HEK293T (cell line): Measurements from ENCODE around the gene MID1.

Source experiments
- ARNT ChIP-seq: fragments of 450-650 bp; IDR thresholded peaks from 2 replicates; pipeline ENCODE4 v1.6.1; 2017; ENCODE audit warnings: mild to moderate bottlenecking
- BHLHE40 ChIP-seq: fragments of 450-650 bp; IDR thresholded peaks from 2 replicates; pipeline ENCODE4 v1.6.1; 2016; ENCODE audit warnings: mild to moderate bottlenecking, moderate library complexity, borderline replicate concordance
- CTBP1 ChIP-seq: fragments of 450-650 bp; IDR thresholded peaks from 2 replicates; pipeline ENCODE4 v1.6.1; 2016; ENCODE audit warnings: borderline replicate concordance
- ELF4 ChIP-seq: fragments of 450-650 bp; IDR thresholded peaks from 2 replicates; pipeline ENCODE4 v1.6.1; 2017; ENCODE audit warnings: antibody characterized with exemption
- FOXK2 ChIP-seq: fragments of 450-650 bp; IDR thresholded peaks from 2 replicates; pipeline ENCODE4 v1.6.1; 2016; ENCODE audit warnings: mild to moderate bottlenecking
- FOXM1 ChIP-seq: fragments of 450-650 bp; IDR thresholded peaks from 2 replicates; pipeline ENCODE4 v1.6.1; 2017; ENCODE audit warnings: mild to moderate bottlenecking, borderline replicate concordance
- L3MBTL2 ChIP-seq: fragments of 450-650 bp; conservative IDR thresholded peaks from 2 replicates; pipeline ENCODE4 v1.6.1; 2016; ENCODE audit warnings: mild to moderate bottlenecking
- SP1 ChIP-seq: fragments of 450-650 bp; IDR thresholded peaks from 2 replicates; pipeline ENCODE4 v1.6.1; 2017
- SUZ12 ChIP-seq: fragments of 450-650 bp; IDR thresholded peaks from 2 replicates; pipeline ENCODE4 v1.6.1; 2016; ENCODE audit warnings: mild to moderate bottlenecking
- ZNF384 ChIP-seq: fragments of 450-650 bp; IDR thresholded peaks from 2 replicates; pipeline ENCODE4 v1.6.1; 2016
- TF ChIP-seq, protein P1 (sequence below): fragments of 450-650 bp; IDR thresholded peaks from 2 replicates; pipeline ENCODE4 v1.6.1; 2016

DNA sequence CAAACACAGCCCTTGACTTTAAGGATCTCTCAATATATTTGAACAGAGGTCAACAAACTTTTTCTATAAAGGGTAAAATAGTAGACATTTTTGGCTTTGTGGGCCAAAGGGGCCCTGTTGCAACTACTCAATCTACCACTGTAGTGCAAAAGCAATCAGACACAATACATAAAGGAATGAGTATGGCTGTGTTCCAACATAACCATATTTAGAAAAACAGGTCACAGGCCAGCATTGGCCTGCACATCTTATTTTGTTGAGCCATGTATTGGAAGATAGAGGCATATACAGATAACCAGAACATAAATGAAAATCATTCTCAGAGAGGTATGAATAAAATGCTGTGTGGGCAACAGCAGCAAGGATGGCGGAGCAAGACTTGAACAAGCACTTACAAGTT lies 49.8 kb downstream of the MID1 start:
- no peak for TF ChIP-seq ARNT
- TF ChIP-seq SP1: no peak
- TF ChIP-seq ELF4: no peak
- no peak for TF ChIP-seq L3MBTL2
- TF ChIP-seq, protein P1, sequence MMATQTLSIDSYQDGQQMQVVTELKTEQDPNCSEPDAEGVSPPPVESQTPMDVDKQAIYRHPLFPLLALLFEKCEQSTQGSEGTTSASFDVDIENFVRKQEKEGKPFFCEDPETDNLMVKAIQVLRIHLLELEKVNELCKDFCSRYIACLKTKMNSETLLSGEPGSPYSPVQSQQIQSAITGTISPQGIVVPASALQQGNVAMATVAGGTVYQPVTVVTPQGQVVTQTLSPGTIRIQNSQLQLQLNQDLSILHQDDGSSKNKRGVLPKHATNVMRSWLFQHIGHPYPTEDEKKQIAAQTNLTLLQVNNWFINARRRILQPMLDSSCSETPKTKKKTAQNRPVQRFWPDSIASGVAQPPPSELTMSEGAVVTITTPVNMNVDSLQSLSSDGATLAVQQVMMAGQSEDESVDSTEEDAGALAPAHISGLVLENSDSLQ: no peak
- TF ChIP-seq SUZ12: no peak
- no peak for TF ChIP-seq FOXM1
- no peak for TF ChIP-seq BHLHE40
- no peak for TF ChIP-seq FOXK2
- no peak for TF ChIP-seq ZNF384
- no peak for TF ChIP-seq CTBP1
